22Rv1 (cell line): ENCODE results near the gene ZBTB21.

ENCODE experiments used
- CTCF ChIP-seq: fragments of 450-650 bp; IDR thresholded peaks from 2 replicates; pipeline ENCODE4 v1.5.1; 2017; ENCODE audit warnings: mild to moderate bottlenecking
- ZFX ChIP-seq: fragments of 450-650 bp; IDR thresholded peaks from 2 replicates; pipeline ENCODE4 v1.6.1; 2017; ENCODE audit warnings: antibody characterized with exemption, borderline replicate concordance

DNA sequence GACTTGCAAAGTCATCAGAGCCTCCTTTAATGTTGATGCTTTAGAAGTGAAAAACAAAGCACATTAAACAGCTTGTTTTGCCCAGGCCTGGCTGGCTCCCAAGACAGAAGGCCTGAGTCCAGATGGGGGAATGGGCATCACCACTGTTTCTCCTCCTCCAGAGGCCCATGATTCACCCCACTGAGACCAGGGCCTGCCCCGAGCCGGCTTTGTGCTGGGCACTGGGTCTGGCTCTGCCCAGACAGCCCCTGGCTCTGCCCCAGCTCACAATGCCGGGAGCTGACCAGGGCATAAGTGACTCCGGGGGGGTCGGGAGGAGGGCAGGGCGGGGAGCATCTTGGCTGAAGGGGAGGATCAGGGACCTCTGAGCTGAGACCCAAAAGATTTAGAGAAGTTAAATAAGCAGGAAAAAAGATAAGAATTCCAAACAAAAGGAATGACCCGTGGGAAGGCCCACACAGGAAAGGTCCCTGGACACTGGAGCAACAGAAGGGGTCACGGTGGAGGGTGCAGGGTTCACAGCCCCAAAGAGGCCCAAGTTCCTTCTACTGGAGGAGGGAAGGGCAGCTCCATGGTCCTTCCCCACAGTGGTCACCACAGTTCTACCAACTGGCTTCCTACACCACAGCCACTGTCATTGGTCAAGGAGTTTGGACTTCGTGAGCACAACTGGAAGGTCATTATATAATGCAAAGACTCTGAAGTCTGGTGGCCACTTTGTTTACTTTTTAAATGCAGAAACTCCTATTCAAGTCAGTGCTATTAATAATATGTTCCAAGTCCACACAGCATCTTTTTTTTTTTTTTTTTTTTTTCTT lies 61.9 kb downstream of the ZBTB21 start:
- no peak for TF ChIP-seq CTCF
- TF ChIP-seq ZFX, result no peak
